ENCODE measurements around the gene GMPR2. TPM values are rescaled to one million over a fixed set of nuclear protein-coding genes. Genes with fewer than 3 reads are reported as not detected.

GMPR2 gene
- total RNA-seq, 2 experiments from 2014 or later: 45.6 to 49.3 TPM

DNA sequence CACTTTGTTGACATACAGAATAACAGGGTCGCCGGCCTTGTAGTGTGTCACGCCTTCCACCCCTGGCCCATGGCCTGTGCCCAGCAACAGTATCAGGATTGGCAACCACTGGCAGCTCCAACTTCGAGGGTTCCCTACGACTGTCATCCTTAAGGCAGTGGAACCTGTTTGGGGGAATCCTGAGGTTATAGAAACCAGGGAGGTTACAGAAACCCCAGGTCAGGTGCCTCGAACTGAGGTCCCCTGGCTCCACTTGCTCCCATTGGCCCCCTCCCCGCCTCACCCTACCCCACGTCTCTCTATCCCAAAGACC lies 37.9 kb upstream of the GMPR2 start:
- H3K27ac Mint-ChIP-seq: peak overlapping the region; percentile 98
- no peaks in the 10 kb centered on the region for H3K27me3 Mint-ChIP-seq
- CTCF ChIA-PET: interaction anchor here (1.0 to 3.8 kb wide), 6 partner anchors 9 to 113 kb away, joined by 3 to 15 read pairs (median 9); partner anchors contain the start of genes CIDEB, DHRS1, IRF9 and NOP9
- H3K9me3 Mint-ChIP-seq: peaks cover 4% of the 10 kb centered on the region
- DNase-seq: no peak
- peaks cover 49% of the 10 kb centered on the region for H3K36me3 Mint-ChIP-seq (ENCODE audit: low read depth)
- no peak for ATAC-seq
- H3K4me1 Mint-ChIP-seq (ENCODE audit: low read depth): peaks cover 51% of the 10 kb centered on the region
- TF ChIP-seq, protein P1, sequence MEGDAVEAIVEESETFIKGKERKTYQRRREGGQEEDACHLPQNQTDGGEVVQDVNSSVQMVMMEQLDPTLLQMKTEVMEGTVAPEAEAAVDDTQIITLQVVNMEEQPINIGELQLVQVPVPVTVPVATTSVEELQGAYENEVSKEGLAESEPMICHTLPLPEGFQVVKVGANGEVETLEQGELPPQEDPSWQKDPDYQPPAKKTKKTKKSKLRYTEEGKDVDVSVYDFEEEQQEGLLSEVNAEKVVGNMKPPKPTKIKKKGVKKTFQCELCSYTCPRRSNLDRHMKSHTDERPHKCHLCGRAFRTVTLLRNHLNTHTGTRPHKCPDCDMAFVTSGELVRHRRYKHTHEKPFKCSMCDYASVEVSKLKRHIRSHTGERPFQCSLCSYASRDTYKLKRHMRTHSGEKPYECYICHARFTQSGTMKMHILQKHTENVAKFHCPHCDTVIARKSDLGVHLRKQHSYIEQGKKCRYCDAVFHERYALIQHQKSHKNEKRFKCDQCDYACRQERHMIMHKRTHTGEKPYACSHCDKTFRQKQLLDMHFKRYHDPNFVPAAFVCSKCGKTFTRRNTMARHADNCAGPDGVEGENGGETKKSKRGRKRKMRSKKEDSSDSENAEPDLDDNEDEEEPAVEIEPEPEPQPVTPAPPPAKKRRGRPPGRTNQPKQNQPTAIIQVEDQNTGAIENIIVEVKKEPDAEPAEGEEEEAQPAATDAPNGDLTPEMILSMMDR (IDR thresholded peaks at IDR 0.05): no peak
- peak overlapping the region; percentile 95 for H3K4me3 Mint-ChIP-seq
- POLR2A ChIA-PET: interaction anchor here (0.9 to 4.1 kb wide), 20 partner anchors 9 to 235 kb away, joined by 3 to 58 read pairs (median 6); partner anchors contain the start of genes CBLN3, CHMP4A, DHRS1 and EMC9
- intact Hi-C loops (cut with micrococcal nuclease): no loop called here

DNA sequence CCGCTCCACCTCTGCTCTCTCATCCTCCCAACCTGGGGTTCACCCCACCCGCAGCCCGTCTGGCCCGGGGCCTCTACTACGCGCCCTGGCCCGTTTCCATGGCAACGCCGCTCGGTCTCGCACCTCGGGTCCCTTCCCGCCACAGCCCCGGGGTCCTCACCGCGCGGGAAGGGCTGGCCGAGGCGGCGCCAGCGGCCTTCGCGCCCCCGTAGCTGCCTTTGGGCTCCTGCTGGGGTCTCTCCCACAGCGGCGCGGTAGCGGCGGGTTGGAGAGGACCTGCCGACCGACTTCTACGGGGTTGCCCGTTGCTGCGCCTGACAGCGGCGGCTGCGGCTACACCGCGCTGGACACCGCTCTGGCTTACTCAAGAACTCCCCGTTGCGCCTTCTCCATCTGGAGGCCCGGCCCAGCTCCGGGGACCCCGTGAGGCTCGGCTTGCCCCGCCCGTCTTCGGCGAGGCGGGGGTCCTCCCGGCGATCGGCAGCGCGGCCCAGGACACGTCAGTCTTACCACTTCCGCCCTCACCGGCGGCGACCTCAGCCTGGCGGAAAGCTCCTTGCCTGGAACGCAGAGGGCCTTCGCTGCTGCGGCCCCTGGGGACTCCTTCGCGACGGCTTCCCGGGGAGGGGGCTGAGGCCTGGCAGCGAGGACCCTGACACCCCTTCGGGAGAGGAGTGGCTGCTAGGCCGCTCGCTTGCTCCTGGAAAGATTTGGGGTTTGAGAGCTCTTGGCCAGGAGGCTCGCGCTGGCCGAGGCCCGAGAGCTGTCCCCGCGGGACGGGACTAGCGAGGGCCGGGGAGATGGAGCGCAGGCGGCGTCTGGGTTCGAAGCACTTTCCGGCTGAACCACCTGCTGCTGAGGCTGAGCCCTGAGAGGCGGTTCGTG lies 37.3 kb upstream of the GMPR2 start, which contains the start of gene TM9SF1:
TSS of gene TM9SF1 (minus strand) at position 256 of the 885 bp plus-strand sequence. CDS start 422 bp downstream, outside the sequence.
- intact Hi-C loops (cut with micrococcal nuclease): no loop called here
- Mint-ChIP-seq H3K36me3 (ENCODE audit: low read depth) (peaks cover 54% of the 10 kb centered on the region), H3K4me3 (peak within 1 kb of the TSS; percentile 95), H3K27me3 (no peaks in the 10 kb centered on the region), H3K27ac (peak within 1 kb of the TSS; percentile 98), H3K9me3 (peaks cover 4% of the 10 kb centered on the region), H3K4me1 (ENCODE audit: low read depth) (peaks cover 50% of the 10 kb centered on the region)
- POLR2A ChIA-PET: interaction anchor here (0.5 to 4.1 kb wide), 28 partner anchors 9 to 235 kb away, joined by 3 to 58 read pairs (median 4); partner anchors contain the start of genes CBLN3, CHMP4A, CIDEB and DHRS1
- TF ChIP-seq, protein P1 (IDR thresholded peaks at IDR 0.05): no peak
- CTCF ChIA-PET: interaction anchor here (0.9 to 3.8 kb wide), 10 partner anchors 10 to 113 kb away, joined by 3 to 15 read pairs (median 4); partner anchors contain the start of genes CHMP4A, CIDEB, DHRS1 and IRF9
- ATAC-seq (peak; percentile 90), DNase-seq (peak; percentile 91)

DNA sequence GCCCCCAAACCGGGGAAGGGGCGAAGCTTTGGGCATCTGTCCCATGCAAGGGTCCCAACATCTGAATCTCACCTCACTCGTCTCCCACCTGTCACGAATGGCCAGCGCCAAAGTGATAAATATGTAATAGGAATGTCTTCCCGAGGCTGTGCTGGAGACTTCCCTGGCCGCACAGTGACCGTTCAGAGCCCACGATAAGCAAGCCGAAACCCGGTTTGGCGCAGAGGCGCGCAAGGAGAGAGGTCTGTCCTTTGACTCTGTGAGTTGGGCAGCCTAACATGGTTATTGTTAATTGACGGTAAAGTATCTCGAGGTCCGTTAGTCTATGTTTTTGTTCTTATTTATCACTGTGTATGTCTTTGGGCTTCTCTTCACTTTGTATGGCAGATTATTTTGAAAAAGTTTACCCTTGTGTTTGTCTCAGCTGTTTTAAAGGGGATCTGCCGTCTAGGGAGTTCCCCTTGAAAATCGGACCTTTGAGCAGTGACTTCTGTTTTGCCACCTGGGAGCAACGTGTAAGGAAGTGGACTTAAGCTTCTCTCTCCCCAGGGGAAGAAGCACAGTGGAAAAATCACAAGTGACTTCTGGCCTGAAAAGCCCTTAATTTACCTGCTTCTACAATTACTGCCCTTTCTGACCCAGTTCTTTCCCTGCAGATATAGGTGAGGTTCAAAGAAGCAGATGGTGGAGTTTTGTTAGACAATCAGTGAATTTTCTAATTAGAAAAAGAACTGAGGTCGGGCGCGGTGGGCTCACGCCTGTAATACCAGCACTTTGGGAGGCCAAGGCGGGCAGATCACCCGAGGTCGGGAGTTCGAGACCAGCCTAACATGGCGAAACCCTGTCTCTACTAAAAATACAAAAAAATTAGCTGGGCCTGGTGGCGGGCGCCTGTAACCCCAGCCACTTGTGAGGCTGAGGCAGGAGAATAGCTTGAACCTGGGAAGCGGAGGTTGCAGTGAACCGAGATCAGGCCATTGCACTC lies 36.4 kb upstream of the GMPR2 start:
- CTCF ChIA-PET: interaction anchor here (0.9 to 3.8 kb wide), 9 partner anchors 11 to 112 kb away, joined by 3 to 15 read pairs (median 5); partner anchors contain the start of genes CHMP4A, CIDEB, DHRS1 and IRF9
- Mint-ChIP-seq H3K27ac (peak overlapping the region; percentile 98), H3K4me3 (peak overlapping the region; percentile 95), H3K27me3 (no peaks in the 10 kb centered on the region), H3K36me3 (ENCODE audit: low read depth) (peaks cover 56% of the 10 kb centered on the region), H3K9me3 (peaks cover 5% of the 10 kb centered on the region), H3K4me1 (ENCODE audit: low read depth) (peaks cover 52% of the 10 kb centered on the region)
- ATAC-seq (no peak), DNase-seq (no peak)
- TF ChIP-seq, protein P1 (IDR thresholded peaks at IDR 0.05): no peak
- intact Hi-C loops (cut with micrococcal nuclease): no loop called here
- POLR2A ChIA-PET: interaction anchor here (0.6 to 4.1 kb wide), 21 partner anchors 10 to 234 kb away, joined by 3 to 58 read pairs (median 6); partner anchors contain the start of genes CBLN3, CHMP4A, CIDEB and EMC9

DNA sequence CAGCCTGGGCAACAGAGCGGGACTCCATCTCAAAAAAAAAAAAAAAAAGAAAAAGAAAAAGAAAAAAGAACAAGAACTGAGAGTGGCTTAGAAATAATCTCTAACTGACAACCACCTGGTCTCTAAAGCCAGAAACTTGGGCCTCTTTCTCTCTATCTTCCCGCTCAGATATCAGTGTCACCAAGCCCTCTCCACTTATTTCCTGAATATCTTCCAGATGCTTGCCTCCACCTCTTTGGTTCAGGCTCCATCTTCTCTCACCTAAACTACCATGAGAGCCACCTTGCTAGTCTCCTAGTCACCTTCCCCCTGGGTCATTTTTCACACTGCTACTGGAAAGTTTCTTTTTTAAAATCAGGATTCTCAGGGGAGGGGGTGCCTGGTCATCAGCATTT lies 35.7 kb upstream of the GMPR2 start:
- TF ChIP-seq, protein P1 (IDR thresholded peaks at IDR 0.05): no peak
- no peak for DNase-seq
- peak overlapping the region; percentile 95 for H3K4me3 Mint-ChIP-seq
- H3K27ac Mint-ChIP-seq: peak overlapping the region; percentile 78
- H3K9me3 Mint-ChIP-seq: peaks cover 8% of the 10 kb centered on the region
- POLR2A ChIA-PET: interaction anchor here (1.1 to 4.1 kb wide), 7 partner anchors 11 to 116 kb away, joined by 4 to 58 read pairs (median 29); partner anchors contain the start of genes CHMP4A, CIDEB, IRF9 and MDP1
- intact Hi-C loops (cut with micrococcal nuclease): no loop called here
- H3K4me1 Mint-ChIP-seq (ENCODE audit: low read depth): peaks cover 50% of the 10 kb centered on the region
- no peaks in the 10 kb centered on the region for H3K27me3 Mint-ChIP-seq
- H3K36me3 Mint-ChIP-seq (ENCODE audit: low read depth): peaks cover 57% of the 10 kb centered on the region
- CTCF ChIA-PET: interaction anchor here (3.3 to 3.7 kb wide), 2 partner anchors 100 to 111 kb away, joined by 14 to 15 read pairs; partner anchors contain the start of gene CIDEB
- ATAC-seq: no peak
